ENCODE data around the gene KCNMB2.
"Not testable (repeated sequence)": the region's sequence is repeated elsewhere in the genome, so short reads cannot be mapped to it uniquely, and the experiment has no call there.

Gene KCNMB2

DNA sequence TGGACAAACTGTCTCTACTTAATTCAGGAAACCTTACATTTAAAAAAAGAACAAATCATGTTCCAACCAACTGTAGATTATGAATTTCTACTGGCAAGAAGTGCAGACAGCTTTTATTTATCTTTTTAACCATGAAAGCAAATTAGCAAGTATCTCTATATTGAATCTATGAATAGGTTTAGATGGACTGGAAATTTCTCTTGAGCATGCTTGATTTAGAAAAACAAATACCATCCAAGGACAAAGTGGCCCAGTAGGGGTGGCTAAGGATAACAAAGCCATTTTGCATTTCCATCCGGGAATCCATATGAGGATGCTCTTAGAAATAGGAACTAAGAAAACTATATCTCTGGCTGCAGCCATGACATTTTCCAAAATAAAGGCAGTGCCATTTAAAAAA, 150.6 kb downstream of the KCNMB2 start:
- in situ Hi-C loops (cut with MboI; ENCODE audit: low sequenced_read_pairs), result no loop called here

DNA sequence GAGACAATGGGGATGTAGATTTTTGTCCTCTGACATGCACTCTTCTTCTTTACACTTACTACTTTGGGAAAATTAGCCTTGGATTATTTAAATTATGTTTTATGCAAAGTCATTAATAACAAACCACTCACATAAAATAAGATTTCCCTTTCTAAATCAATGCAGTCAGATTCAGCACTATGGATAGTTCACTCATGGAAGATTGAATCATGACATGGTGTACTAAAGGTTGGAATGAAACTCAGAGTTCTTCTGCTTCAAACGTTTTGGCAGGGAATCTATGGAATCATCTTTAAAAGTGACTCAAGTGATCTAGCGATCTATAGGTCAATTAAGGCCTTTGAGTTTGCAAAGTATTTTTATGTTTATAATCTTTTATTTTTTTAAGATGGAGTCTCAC, 154.3 kb downstream of the KCNMB2 start:
- in situ Hi-C loops (cut with MboI; ENCODE audit: low sequenced_read_pairs), result no loop called here

- in situ Hi-C loops (cut with MboI; ENCODE audit: low sequenced_read_pairs), result no loop called here
Observed at GRCh38 chr3:178699364-178699763, 163.1 kb downstream of the KCNMB2 start.

DNA sequence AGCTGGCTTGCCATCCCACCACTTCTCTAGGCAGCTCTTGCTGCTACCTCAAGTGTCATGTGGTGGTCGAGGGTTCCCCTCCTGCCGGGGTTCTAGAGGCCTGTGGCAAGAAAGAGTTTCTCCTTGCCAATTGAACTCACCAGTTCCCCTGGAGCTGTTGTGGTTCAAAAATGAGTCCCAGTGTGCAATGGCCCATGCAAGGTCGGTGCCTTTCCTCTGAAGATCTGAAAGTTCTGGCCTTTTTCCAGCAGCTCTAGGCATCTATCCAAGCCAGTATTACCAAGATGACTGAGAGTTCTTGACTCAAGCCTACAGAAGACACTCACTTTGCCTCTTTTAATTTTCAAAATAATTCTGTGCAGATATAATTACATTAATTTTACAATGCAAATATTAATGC, 163.6 kb downstream of the KCNMB2 start:
- in situ Hi-C loops (cut with MboI; ENCODE audit: low sequenced_read_pairs), result no loop called here

DNA sequence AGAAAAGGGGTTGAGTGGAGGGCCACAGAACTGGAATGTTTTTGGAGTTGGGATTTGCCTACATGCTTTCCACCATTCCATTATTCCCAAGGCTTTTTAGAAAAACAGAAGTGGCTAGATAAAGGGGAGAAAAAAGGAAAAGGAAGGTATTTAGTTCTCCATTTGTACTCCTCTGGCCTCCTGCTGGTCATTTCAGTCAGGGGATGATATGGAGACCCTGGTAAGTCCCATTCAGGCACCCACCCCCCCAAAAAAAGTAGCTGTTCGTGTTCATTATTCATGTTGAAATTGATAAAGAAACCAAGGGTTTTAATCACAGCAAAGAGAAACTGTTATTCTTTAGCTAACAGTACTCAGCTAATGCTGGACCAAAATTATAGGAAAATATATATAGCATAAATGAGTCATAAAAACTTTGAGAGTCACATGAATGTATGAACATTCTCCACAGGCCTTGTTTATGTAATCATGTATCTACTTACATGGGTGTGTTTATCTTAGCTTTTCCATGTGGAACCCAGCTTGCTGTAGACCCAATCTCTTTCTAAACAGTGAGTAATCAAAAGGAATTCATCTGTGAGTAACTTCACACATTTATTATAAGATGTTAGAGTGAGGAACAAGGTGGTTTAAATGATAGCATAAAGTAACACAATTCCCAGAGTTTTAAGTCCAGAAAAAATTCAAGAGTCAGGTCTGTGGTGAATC, 167.2 kb downstream of the KCNMB2 start:
- in situ Hi-C loops (cut with MboI; ENCODE audit: low sequenced_read_pairs), result no loop called here

- in situ Hi-C loops (cut with MboI; ENCODE audit: low sequenced_read_pairs), result no loop called here
Observed at GRCh38 chr3:178705925-178706324, 169.7 kb downstream of the KCNMB2 start.

DNA sequence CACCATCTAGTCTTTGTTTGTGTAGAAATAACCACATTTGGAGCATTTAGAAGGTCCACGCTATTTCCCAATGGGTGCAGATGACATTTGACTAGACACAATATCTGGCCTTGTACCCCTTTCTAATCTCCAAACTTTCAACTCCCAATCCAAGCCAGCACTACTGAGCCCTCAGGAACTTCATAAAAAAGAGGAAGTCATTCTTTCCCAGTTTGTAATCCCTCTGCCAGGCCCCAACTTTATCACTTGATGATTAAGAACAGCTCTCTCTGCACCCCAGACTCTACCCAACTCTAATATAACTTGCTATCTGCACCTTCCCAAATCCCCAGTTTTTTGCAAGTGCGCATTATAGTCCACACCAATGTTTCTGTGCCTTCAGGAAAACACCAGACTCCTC, 170.2 kb downstream of the KCNMB2 start:
- in situ Hi-C loops (cut with MboI; ENCODE audit: low sequenced_read_pairs), result no loop called here

- in situ Hi-C loops (cut with MboI; ENCODE audit: low sequenced_read_pairs), result no loop called here
Observed at GRCh38 chr3:178707311-178708031, 171.2 kb downstream of the KCNMB2 start.

DNA sequence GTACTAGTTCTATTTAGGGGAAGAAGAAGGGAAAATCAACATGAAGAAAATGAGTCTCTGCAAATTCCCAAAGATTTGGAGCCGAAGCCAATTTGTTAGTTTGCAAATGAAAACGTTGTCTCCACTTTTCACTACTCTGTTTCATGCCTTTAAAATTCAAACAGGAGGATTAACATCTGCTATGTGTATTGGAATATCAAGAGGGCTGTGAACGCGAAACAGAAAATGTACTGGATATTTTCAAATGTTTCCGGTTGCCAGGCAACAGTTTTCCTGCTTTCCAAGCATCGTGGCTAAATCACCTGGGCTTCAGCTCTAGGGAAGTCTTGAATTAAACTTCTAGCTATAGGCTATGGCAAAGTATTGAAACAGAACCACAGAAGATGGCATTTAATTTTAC, 172.8 kb downstream of the KCNMB2 start:
- in situ Hi-C loops (cut with MboI; ENCODE audit: low sequenced_read_pairs), result no loop called here

DNA sequence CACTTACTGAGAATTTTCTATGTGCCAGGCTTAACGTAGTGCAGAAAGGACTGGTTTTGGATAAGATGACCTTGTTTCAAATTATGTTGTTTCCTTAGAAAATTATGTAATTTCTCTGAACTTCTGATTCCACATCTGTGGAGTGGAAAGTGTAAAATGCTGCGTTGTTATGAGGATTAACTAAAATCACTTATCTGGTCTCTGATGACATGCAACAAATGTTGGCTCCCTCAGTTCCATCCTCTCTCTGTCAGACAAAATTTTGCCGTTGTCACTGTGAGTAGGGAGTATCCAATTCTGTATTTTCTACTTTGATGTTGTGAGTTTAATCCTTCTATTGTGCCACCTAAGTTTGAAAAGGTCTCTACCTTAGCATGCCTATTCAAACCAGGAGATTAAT, 175.5 kb downstream of the KCNMB2 start:
- in situ Hi-C loops (cut with MboI; ENCODE audit: low sequenced_read_pairs), result no loop called here

DNA sequence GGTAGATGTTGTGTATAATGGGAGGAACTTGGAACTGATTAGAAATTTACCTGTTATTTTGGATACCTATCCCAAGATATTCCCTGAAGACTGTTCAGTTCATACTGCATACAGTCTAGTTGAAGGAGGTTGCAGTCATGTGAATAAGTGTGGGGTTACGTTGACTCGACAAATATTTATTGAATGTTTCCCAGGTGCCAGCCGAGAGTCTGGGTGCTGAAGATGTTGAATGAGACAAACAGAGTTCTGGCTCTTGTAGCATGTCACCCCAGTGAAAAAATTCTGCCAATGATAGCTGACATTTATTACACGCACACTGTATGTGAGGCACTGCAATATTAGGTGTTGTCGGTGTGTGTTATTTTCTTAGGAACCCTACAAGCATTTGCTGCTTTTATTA, 176.0 kb downstream of the KCNMB2 start:
- in situ Hi-C loops (cut with MboI; ENCODE audit: low sequenced_read_pairs), result no loop called here

- in situ Hi-C loops (cut with MboI; ENCODE audit: low sequenced_read_pairs), result no loop called here
Observed at GRCh38 chr3:178714925-178715832, 178.9 kb downstream of the KCNMB2 start.

DNA sequence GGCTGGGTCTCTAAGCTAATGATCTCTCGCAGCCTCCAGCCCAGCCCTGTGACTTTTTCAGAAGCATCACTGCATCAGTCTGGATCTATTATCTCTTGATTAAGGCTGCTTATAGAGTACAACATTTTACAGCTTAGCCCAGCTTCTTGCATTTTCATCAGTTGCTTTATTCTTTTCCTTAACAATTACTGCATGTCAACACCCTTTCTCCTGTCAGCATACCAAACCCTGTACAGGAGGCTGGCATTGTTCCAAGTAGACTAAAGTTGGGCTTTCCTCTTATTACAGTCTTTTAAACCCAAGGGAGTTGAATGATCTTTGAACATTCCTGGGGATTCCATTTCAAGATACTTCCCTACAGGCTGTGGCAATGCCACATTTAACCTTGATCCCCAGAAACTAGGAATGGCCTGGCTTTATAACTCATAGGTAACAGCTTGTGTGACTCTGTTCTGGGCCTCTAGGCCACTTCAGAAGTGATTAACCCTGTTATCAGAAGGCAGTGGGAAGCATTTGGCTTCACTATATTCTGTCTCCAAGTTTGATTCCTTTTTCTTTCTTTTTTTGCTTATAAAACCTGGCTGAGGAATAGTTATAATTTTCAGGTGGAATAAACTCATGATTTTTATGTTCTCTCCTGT, 182.9 kb downstream of the KCNMB2 start:
- in situ Hi-C loops (cut with MboI; ENCODE audit: low sequenced_read_pairs), result no loop called here

DNA sequence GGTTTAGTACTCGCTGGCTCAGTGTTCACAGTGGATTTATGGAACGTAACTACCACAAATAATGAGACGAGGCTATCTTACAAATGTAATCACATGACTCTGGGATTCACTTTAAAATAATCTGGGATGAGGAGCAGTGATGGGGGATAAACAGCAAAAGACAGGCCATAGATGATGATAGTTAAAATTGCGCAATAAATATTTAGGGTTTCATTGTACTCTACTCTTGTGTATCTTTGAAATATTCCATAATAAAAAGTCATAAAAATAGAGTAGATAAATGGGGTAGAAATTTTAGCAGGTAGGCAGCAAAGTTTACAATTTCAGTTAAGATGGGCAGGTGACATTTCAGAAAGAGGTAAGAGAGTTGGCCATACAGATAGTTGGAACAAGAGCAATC, 196.6 kb downstream of the KCNMB2 start:
- in situ Hi-C loops (cut with MboI; ENCODE audit: low sequenced_read_pairs), result no loop called here

GRCh38 chr3:178735032-178735674, 198.9 kb downstream of the KCNMB2 start:
- in situ Hi-C loops (cut with MboI; ENCODE audit: low sequenced_read_pairs), result no loop called here

- in situ Hi-C loops (cut with MboI; ENCODE audit: low sequenced_read_pairs), result no loop called here
Observed at GRCh38 chr3:178736300-178736699, 200.1 kb downstream of the KCNMB2 start.

DNA sequence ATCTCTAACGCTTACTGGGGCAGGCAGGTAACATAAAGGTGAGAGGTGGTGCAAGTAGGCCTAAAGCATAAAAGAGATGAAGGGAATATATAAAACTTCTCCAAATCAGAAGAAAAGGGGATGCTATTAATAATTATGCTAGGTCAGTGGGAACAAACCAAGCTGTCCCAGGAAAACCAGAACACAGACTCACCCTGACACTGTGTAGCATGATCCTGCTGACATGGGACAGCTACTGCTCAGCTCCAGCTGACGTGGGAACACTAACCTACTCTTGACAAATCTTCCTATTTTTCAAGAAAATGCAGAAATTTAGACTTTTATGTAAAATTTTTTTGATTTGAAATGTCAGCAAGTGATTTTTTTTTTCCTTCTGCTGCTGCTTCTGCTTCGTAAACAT, 203.5 kb downstream of the KCNMB2 start:
- in situ Hi-C loops (cut with MboI; ENCODE audit: low sequenced_read_pairs), result no loop called here

DNA sequence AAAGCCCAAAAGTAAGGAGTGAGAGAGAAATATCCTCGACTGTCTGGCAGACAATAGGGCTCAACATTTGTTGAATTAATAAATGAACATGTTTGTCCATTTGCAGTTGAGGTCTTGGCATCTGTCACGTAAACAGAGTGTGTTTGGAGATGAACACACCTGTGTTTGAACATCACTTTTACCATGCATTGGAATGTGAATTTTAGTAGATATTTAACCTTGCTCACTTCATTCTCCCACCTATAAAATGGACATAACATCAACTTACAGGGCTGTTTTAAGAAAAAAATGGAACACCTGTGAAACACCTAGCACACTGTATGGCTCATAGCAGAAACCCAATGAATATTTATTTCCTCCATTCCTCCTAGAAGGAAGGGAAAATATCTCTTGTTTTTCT, 204.8 kb downstream of the KCNMB2 start:
- in situ Hi-C loops (cut with MboI; ENCODE audit: low sequenced_read_pairs), result no loop called here

DNA sequence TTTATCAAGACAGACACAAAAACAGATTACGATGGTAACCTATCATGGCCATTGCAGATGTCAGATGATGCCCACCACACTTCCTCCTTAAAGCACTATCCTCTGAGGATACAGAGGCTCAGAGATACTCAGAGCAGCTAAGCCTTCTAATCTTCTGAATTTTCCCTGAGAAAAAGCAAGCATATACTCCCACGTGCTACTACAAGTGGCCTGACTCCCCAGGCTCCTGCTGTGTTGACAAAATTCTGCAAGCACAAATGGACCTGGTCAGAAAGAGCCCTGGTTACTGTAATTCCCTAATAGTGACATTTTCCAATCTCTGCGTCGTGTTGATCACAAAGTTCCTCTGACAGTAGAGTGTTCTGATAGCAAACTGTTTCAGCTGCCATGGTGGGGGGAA, 207.1 kb downstream of the KCNMB2 start:
- in situ Hi-C loops (cut with MboI; ENCODE audit: low sequenced_read_pairs), result no loop called here

DNA sequence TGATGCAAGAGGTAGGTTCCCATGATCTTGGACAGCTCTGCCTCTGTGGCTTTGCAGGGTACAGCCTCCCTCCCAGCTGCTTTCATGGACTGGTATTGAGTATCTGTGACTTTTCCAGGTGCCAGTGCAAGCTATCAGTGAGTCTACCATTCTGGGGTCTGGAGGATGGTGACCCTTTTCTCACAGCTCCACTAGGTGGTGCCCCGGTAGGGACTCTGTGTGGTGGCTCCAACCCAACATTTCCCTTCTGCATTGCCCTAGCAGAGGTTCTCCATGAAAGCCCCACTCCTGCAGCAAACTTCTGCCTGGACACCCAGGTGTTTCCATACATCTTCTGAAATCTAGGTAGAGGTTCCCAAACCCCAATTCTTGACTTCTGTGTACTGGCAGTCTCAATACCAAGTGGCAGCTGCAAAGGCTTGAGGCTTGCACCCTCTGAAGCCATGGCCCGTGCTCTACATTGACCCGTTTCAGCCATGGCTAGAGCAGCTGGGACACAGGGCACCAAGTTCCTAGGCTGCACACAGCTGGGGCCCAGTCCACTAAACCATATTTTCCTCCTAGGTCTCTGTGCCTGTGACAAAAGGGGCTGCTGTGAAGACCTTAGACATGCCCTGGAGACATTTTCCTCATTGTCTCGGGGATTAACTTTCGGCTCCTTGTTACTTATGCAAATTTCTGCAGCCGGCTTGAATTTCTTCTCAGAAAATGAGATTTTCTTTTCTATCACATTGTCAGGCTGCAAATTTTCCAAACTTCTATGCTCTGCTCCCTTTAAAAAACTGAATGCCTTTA, 209.8 kb downstream of the KCNMB2 start:
- in situ Hi-C loops (cut with MboI; ENCODE audit: low sequenced_read_pairs), result not testable (repeated sequence)
